ENCODE results near the gene DHDDS.

Gene DHDDS

DNA sequence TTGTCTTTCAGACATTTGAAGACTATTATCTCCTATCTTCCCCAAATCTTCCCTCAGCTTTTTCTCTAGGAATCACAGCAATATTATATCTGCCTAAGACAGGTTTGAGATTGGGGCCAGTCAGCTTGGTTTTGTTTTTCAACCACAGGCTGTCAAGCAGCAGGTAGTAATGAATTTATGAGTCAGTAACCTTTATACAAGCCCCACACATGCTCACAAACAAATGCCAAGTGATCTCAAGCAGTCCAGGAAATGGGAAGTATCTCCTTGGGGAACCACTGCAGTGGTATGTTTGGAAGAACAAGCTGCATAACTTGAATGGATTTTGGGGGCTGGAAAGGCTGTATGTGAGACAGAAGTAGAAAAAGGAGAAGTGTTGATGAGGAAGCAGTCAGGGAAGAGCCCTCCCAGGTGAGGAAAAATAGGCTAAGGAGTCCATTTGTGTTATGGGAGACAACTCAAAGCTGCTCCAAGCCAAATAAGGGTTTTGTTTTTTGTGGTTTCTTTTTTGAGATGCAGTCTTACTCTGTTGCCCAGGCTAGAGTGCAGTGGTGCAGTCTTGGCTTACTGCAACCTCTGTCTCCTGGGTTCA lies 2.1 kb downstream of the DHDDS start:
- Histone ChIP-seq H4K20me1 (ENCODE audit: insufficient read depth) (no peaks in the 10 kb centered on the region), H3K27me3 (ENCODE audit: insufficient read depth, low read depth) (no peaks in the 10 kb centered on the region), H3K4me3 (IDR thresholded peaks at IDR 0.05; ENCODE audit: insufficient read depth, low read depth, low read length) (no peak overlapping the region), H3K4me2 (peak overlapping the region; percentile 99; the same call in 1 of the 2 replicates), H3K9ac (no peak overlapping the region), H3K27ac (no peak overlapping the region), H3K79me2 (ENCODE audit: insufficient read depth, low read depth) (peaks cover 21% of the 10 kb centered on the region; the same call in 1 of the 2 replicates), H3K4me1 (ENCODE audit: low read depth, poor library complexity, severe bottlenecking) (peaks cover 26% of the 10 kb centered on the region), H2AFZ (ENCODE audit: low read depth) (no peak overlapping the region), H3K36me3 (ENCODE audit: insufficient read depth) (peaks cover 5% of the 10 kb centered on the region; the same call in 1 of the 2 replicates)
- TF ChIP-seq, protein P1, sequence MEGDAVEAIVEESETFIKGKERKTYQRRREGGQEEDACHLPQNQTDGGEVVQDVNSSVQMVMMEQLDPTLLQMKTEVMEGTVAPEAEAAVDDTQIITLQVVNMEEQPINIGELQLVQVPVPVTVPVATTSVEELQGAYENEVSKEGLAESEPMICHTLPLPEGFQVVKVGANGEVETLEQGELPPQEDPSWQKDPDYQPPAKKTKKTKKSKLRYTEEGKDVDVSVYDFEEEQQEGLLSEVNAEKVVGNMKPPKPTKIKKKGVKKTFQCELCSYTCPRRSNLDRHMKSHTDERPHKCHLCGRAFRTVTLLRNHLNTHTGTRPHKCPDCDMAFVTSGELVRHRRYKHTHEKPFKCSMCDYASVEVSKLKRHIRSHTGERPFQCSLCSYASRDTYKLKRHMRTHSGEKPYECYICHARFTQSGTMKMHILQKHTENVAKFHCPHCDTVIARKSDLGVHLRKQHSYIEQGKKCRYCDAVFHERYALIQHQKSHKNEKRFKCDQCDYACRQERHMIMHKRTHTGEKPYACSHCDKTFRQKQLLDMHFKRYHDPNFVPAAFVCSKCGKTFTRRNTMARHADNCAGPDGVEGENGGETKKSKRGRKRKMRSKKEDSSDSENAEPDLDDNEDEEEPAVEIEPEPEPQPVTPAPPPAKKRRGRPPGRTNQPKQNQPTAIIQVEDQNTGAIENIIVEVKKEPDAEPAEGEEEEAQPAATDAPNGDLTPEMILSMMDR (conservative IDR thresholded peaks at IDR 0.05; ENCODE audit: low read depth, low read length) = no peak

DNA sequence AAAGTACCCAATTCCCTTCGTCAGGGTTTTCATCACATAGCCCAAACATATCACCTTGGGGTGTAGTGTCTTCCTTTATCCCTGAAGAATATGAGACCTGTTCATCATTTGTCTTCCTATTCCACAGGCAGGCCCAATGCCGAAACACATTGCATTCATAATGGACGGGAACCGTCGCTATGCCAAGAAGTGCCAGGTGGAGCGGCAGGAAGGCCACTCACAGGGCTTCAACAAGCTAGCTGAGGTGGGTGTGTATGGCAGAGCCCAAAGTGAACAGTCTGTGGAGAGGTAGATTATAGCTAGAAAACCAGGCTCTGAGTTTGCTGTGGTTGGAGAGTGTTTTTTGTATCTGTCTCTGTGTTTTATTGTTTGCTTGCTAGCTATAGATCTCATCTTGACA lies 5.9 kb downstream of the DHDDS start:
- Histone ChIP-seq H4K20me1 (ENCODE audit: insufficient read depth) (no peaks in the 10 kb centered on the region), H3K36me3 (ENCODE audit: insufficient read depth) (peaks cover 5% of the 10 kb centered on the region; the same call in 1 of the 2 replicates), H3K79me2 (ENCODE audit: insufficient read depth, low read depth) (peaks cover 13% of the 10 kb centered on the region; the same call in 1 of the 2 replicates), H3K4me1 (ENCODE audit: low read depth, poor library complexity, severe bottlenecking) (peaks cover 17% of the 10 kb centered on the region), H3K4me2 (no peak overlapping the region), H3K27me3 (ENCODE audit: insufficient read depth, low read depth) (no peaks in the 10 kb centered on the region), H3K9ac (no peak overlapping the region), H3K4me3 (IDR thresholded peaks at IDR 0.05; ENCODE audit: insufficient read depth, low read depth, low read length) (no peak overlapping the region), H3K27ac (no peak overlapping the region), H2AFZ (ENCODE audit: low read depth) (no peak overlapping the region)
- TF ChIP-seq, protein P1 (conservative IDR thresholded peaks at IDR 0.05; ENCODE audit: low read depth, low read length) = no peak

DNA sequence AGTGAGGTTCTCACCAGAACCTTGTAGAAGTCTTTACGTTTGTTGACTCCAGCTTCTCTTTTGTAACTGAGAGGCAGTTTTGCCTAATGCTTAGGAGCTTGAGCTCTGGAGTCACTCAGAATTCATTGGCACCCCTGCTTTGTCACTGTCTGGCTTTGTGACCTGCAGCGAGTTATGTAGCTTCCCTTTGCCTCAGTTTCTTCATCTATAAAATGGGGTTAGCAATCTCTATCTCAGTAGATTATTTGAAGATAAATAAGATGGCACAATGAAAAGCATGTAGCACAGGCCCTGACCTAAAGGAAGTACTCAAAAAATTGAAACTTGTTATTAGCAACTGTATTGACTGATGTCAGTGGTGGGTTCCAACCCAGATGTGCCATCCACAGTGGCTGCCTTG lies 8.1 kb downstream of the DHDDS start:
- Histone ChIP-seq H4K20me1 (ENCODE audit: insufficient read depth) (no peaks in the 10 kb centered on the region), H3K9ac (no peak overlapping the region), H3K4me2 (no peak overlapping the region), H3K4me1 (ENCODE audit: low read depth, poor library complexity, severe bottlenecking) (no peaks in the 10 kb centered on the region), H3K27me3 (ENCODE audit: insufficient read depth, low read depth) (no peaks in the 10 kb centered on the region), H3K79me2 (ENCODE audit: insufficient read depth, low read depth) (no peaks in the 10 kb centered on the region), H3K4me3 (IDR thresholded peaks at IDR 0.05; ENCODE audit: insufficient read depth, low read depth, low read length) (no peak overlapping the region), H3K27ac (no peak overlapping the region), H2AFZ (ENCODE audit: low read depth) (no peak overlapping the region), H3K36me3 (ENCODE audit: insufficient read depth) (peaks cover 3% of the 10 kb centered on the region; the same call in 1 of the 2 replicates)
- TF ChIP-seq, protein P1 (conservative IDR thresholded peaks at IDR 0.05; ENCODE audit: low read depth, low read length) = no peak

DNA sequence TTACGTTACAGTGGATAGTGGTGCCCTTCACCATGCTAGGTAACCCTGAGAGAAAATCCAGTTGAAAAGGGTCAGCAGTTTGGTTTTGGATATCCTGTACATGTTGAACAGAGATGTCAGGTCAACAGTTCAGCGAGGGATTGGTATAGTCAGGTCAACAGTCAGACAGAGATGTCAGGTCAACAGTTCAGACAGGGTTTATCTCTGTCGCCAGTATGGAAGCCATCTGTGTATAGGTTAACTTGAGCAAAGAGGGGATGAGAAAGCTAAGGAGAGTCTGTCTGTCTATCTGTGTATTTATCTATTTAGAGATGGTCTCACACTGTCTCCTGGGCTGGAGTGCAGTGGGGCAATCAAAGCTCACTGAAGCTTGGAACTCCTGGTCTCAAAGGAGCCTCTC lies 17.7 kb downstream of the DHDDS start:
- no peaks in the 10 kb centered on the region for H3K27me3 ChIP-seq (ENCODE audit: insufficient read depth, low read depth)
- H3K4me1 ChIP-seq (ENCODE audit: low read depth, poor library complexity, severe bottlenecking) = no peaks in the 10 kb centered on the region
- H3K4me3 ChIP-seq (IDR thresholded peaks at IDR 0.05; ENCODE audit: insufficient read depth, low read depth, low read length) = no peak overlapping the region
- no peaks in the 10 kb centered on the region for H3K79me2 ChIP-seq (ENCODE audit: insufficient read depth, low read depth)
- no peak overlapping the region for H3K27ac ChIP-seq
- H4K20me1 ChIP-seq (ENCODE audit: insufficient read depth) = no peaks in the 10 kb centered on the region
- no peak overlapping the region for H3K9ac ChIP-seq
- TF ChIP-seq, protein P1 (conservative IDR thresholded peaks at IDR 0.05; ENCODE audit: low read depth, low read length) = no peak
- H3K4me2 ChIP-seq = no peak overlapping the region
- no peak overlapping the region for H2AFZ ChIP-seq (ENCODE audit: low read depth)
- H3K36me3 ChIP-seq (ENCODE audit: insufficient read depth) = no peaks in the 10 kb centered on the region

All from KMS-11 (cell line).